ENCODE results near the gene DSC3.

- TF ChIP-seq RAD21 (IDR thresholded peaks at IDR 0.05; ENCODE audit: low read depth) (no peak), EGR1 (IDR thresholded peaks at IDR 0.05) (no peak), TCF12 (IDR thresholded peaks at IDR 0.05; ENCODE audit: low read depth) (no peak), MAX (IDR thresholded peaks at IDR 0.05) (no peak), REST (IDR thresholded peaks at IDR 0.05; ENCODE audit: low read depth) (no peak), EP300 (IDR thresholded peaks at IDR 0.05; ENCODE audit: borderline replicate concordance) (no peak), FOXM1 (IDR thresholded peaks at IDR 0.05; ENCODE audit: borderline replicate concordance, low read depth) (no peak), TAF1 (IDR thresholded peaks at IDR 0.05; ENCODE audit: low read depth) (no peak), CEBPB (IDR thresholded peaks at IDR 0.05) (no peak), USF1 (IDR thresholded peaks at IDR 0.05) (no peak), CREB1 (IDR thresholded peaks at IDR 0.05; ENCODE audit: low read depth) (no peak), ZBTB7A (IDR thresholded peaks at IDR 0.05; ENCODE audit: low read depth) (no peak), YY1 (IDR thresholded peaks at IDR 0.05; ENCODE audit: low read depth) (no peak), TEAD4 (IDR thresholded peaks at IDR 0.05) (no peak)
Measured at GRCh38 chr18:31088532-31088931, 46.0 kb upstream of the DSC3 start.
